Gastrocnemius medialis (tissue), 4 donors: ENCODE data around the gene NAPEPLD. TPM values are rescaled to one million over a fixed set of nuclear protein-coding genes. Genes with fewer than 3 reads are reported as not detected.
A peak's percentile ranks its signal among the peaks of the same experiment; 100 is the strongest.

Experiments
- ATAC-seq, 2 donors: fragments of 150-250 bp; one replicate each; pipeline ENCODE4 v1.9.1; 2016
- DNase-seq, 2 donors: peaks; one replicate each; pipeline ENCODE4 v3.0.0-alpha.2; 2019
- H3K27ac ChIP-seq, 4 donors: fragments of 200-600 bp; sonication (generic); 1 replicate in 1 of 4; 2 replicates in 3 of 4; pipeline ENCODE4 v1.5.1; 2016 to 2018; ENCODE audit warnings: mild to moderate bottlenecking in 2 of 4, moderate library complexity in 1 of 4
- H3K27me3 ChIP-seq, 3 donors: fragments of 200-600 bp; sonication (generic) in 2 of 3; 1 replicate in 1 of 3; 2 replicates in 2 of 3; pipeline versions ENCODE4 v1.5.1 to v1.6.0; 2016 to 2019; ENCODE audit warnings: mild to moderate bottlenecking in 1 of 3, moderate library complexity in 1 of 3
- H3K36me3 ChIP-seq, 2 donors: fragments of 200-600 bp; sonication (generic) in 1 of 2; one replicate each; pipeline ENCODE4 v1.5.1; 2017 to 2018
- H3K4me1 ChIP-seq, 2 donors: fragments of 200-600 bp; sonication (generic) in 1 of 2; one replicate each; pipeline ENCODE4 v1.5.1; 2016 to 2017; ENCODE audit warnings: mild to moderate bottlenecking in 2 of 2
- H3K4me3 ChIP-seq, 4 donors: fragments of 200-600 bp; sonication (generic) in 3 of 4; 1 replicate in 1 of 4; 2 replicates in 3 of 4; pipeline ENCODE4 v1.5.1; 2016 to 2019; ENCODE audit warnings: mild to moderate bottlenecking in 2 of 4
- H3K9me3 ChIP-seq, 3 donors: fragments of 200-600 bp; sonication (generic) in 2 of 3; 1 replicate in 1 of 3; 2 replicates in 2 of 3; pipeline ENCODE4 v1.5.1; 2016 to 2019
- CTCF ChIP-seq, 5 experiments: fragments of 450-650 bp in 3 of 5; fragments of 200-600 bp in 2 of 5; sonication (generic) in 2 of 5; IDR thresholded peaks in 4 of 5; conservative IDR thresholded peaks in 1 of 5; 1 replicate in 4 of 5; 2 replicates in 1 of 5; pipeline ENCODE4 v1.5.1; 2016 to 2019; ENCODE audit warnings: antibody characterized with exemption in 5 of 5, mild to moderate bottlenecking in 3 of 5, moderate library complexity in 3 of 5
- POLR2A ChIP-seq, 2 donors: fragments of 450-650 bp; IDR thresholded peaks; one replicate each; pipeline ENCODE4 v1.6.1; 2017; ENCODE audit warnings: antibody characterized with exemption in 2 of 2, mild to moderate bottlenecking in 2 of 2, moderate library complexity in 2 of 2
- in situ Hi-C, 4 donors: fragments of 200-750 bp; cut with MboI; loops; one replicate each; pipeline versions ENCODE4 v1.15.0 to v1.8.0; 2017; ENCODE audit warnings: low sequenced_read_pairs in 4 of 4
- intact Hi-C: fragments of 100-400 bp; cut with DNase I; formaldehyde crosslinking; loops from one replicate; pipeline ENCODE4 v1.15.1; 2023; ENCODE audit warnings: low total_unique reads
- total RNA-seq, 4 donors: library from RNA; depleted of rRNA; stranded (reverse); fragments of >200 nt; gene quantifications; one replicate each; pipeline versions ENCODE4 v1.1.0 to v1.2.3, GENCODE V29; 2016

Gene NAPEPLD
- total RNA-seq, 4 donors from 2014 or later, result 2.3 to 5.7 (median 4.0) TPM

- ATAC-seq (peak; percentile 29 to 30), DNase-seq (peak; percentile 6 to 34)
- H3K36me3 ChIP-seq, result no peaks in the 10 kb centered on the region
- in situ Hi-C loops (no loop called here), intact Hi-C loops (loop anchor here (2.0 kb wide), 1 partner anchor 73 kb away; the partner anchor contains the start of gene NAPEPLD)
- no peaks in the 10 kb centered on the region for H3K27me3 ChIP-seq
- peak overlapping the region; percentile 80 to 93 (median 86) for H3K27ac ChIP-seq
- peak; percentile 2 to 18 for TF ChIP-seq POLR2A (IDR thresholded peaks at IDR 0.05)
- TF ChIP-seq CTCF (IDR thresholded peaks at IDR 0.05 in 4 of 5, conservative IDR thresholded peaks at IDR 0.05 in 1 of 5), result no peak
- no peaks in the 10 kb centered on the region for H3K9me3 ChIP-seq
- H3K4me1 ChIP-seq, result peaks cover 11 to 15% of the 10 kb centered on the region in 2 donors
- peak overlapping the region; percentile 75 to 99 (median 86) for H3K4me3 ChIP-seq
Measured at GRCh38 chr7:103075337-103075918, 73.5 kb downstream of the NAPEPLD start.

GRCh38 chr7:103074519-103075336 lies 74.2 kb downstream of the NAPEPLD start, which contains the start of the genes ARMC10 and FBXL13:
TSS of gene ARMC10 (plus strand) at chr7:103075140. CDS start at chr7:103075273, 133 bp downstream.
TSS of gene FBXL13 (minus strand) at chr7:103074796.
- no peaks in the 10 kb centered on the region for H3K36me3 ChIP-seq
- peak; percentile 82 to 88 for DNase-seq
- intact Hi-C loops (loop anchor here (2.0 kb wide), 1 partner anchor 74 kb away; the partner anchor contains the start of gene NAPEPLD), in situ Hi-C loops (loop anchor here in 3 of 4 donors (25.0 kb wide), 1 partner anchor 312 kb away; no protein-coding TSS in a partner anchor)
- peak within 1 kb of the TSS; percentile 80 to 93 (median 86) for H3K27ac ChIP-seq
- ATAC-seq, result peak; percentile 93 to 95
- TF ChIP-seq POLR2A (IDR thresholded peaks at IDR 0.05), result peak; percentile 66 to 71
- TF ChIP-seq CTCF (IDR thresholded peaks at IDR 0.05 in 4 of 5, conservative IDR thresholded peaks at IDR 0.05 in 1 of 5), result peak in 4 of 5 experiments; percentile 18 to 61 (median 33)
- no peaks in the 10 kb centered on the region for H3K27me3 ChIP-seq
- no peaks in the 10 kb centered on the region for H3K9me3 ChIP-seq
- H3K4me1 ChIP-seq, result peaks cover 11 to 15% of the 10 kb centered on the region in 2 donors
- peak within 1 kb of the TSS; percentile 75 to 99 (median 86) for H3K4me3 ChIP-seq

GRCh38 chr7:103073989-103074518 lies 74.8 kb downstream of the NAPEPLD start:
- Histone ChIP-seq H3K4me3 (peak overlapping the region; percentile 75 to 99 (median 86)), H3K9me3 (no peaks in the 10 kb centered on the region), H3K4me1 (peaks cover 11 to 15% of the 10 kb centered on the region in 2 donors), H3K27ac (peak overlapping the region; percentile 80 to 93 (median 86)), H3K36me3 (no peaks in the 10 kb centered on the region), H3K27me3 (no peaks in the 10 kb centered on the region)
- ATAC-seq (no peak), DNase-seq (no peak)
- TF ChIP-seq POLR2A (IDR thresholded peaks at IDR 0.05), result no peak
- no peak for TF ChIP-seq CTCF (IDR thresholded peaks at IDR 0.05 in 4 of 5, conservative IDR thresholded peaks at IDR 0.05 in 1 of 5)
- intact Hi-C loops (loop anchor here (2.0 kb wide), 1 partner anchor 75 kb away; the partner anchor contains the start of gene NAPEPLD), in situ Hi-C loops (loop anchor here in 3 of 4 donors (25.0 kb wide), 1 partner anchor 312 kb away; no protein-coding TSS in a partner anchor)

GRCh38 chr7:103071000-103071399 lies 77.9 kb downstream of the NAPEPLD start:
- in situ Hi-C loops, result loop anchor here in 3 of 4 donors (25.0 kb wide), 1 partner anchor 309 kb away; no protein-coding TSS in a partner anchor

More at GRCh38 chr7:103071000-103071399, 77.9 kb downstream of the NAPEPLD start:
- TF ChIP-seq CTCF (IDR thresholded peaks at IDR 0.05 in 4 of 5, conservative IDR thresholded peaks at IDR 0.05 in 1 of 5) (no peak), POLR2A (IDR thresholded peaks at IDR 0.05) (no peak)
- DNase-seq, result no peak
- Histone ChIP-seq H3K27me3 (no peaks in the 10 kb centered on the region), H3K4me3 (no peak overlapping the region), H3K36me3 (no peaks in the 10 kb centered on the region), H3K9me3 (no peaks in the 10 kb centered on the region), H3K4me1 (peaks cover 8 to 12% of the 10 kb centered on the region in 2 donors), H3K27ac (no peak overlapping the region)
- no peak for ATAC-seq
- intact Hi-C loops, result no loop called here
